Stimulated activated CD8-positive, alpha-beta memory T cell treated with anti-CD3 and anti-CD28 coated beads, Interleukin-7, amount 100 ng/mL, for 48 hours (primary cell): ENCODE results near the gene BOC.

Experiments
- DNase-seq, 2 donors: peaks; one replicate each; pipeline ENCODE4 v3.0.0-alpha.2; 2020; ENCODE audit warnings: low read depth in 1 of 2; ENCODE audit errors: extremely low read depth in 1 of 2

BOC gene

DNA sequence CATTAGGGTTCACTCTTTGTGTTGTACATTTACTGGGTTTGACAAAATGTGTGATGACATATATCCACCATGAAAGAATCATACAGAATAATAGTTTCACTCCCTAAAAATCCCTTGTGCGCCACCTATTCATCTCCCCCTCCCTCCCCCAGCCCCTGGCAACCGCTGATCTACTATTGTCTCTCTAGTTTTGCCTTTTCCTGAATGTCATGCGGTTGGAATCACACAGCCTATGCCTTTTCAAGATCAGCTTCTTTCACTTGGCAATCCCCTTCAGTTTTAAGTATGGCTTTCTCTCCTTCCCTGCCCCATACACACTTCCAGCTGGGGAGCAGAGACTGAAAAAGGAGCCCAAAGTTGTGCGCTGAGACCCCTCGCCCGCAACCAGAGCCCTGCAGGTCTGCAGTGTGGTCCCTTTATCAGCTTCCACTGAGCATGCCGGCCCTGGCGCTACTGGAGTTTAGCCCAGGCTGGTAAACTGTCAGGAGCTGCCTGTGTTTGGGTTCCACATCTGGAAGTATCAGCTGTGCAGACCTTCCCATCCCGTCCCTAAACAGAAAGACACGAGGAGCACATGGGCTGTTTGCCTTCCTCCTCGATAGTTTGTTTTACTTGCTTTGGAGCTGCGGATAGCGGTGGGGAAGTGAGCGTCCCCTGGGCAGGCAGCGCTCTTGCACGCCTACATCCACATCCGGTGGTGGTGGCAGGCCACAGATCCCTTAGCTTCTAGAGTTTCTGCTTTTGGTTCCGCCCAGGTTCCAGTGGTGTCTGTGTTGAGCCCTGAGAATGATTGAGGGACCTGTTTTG lies 12.3 kb downstream of the BOC start:
- DNase-seq = peak; percentile 6 to 17

DNA sequence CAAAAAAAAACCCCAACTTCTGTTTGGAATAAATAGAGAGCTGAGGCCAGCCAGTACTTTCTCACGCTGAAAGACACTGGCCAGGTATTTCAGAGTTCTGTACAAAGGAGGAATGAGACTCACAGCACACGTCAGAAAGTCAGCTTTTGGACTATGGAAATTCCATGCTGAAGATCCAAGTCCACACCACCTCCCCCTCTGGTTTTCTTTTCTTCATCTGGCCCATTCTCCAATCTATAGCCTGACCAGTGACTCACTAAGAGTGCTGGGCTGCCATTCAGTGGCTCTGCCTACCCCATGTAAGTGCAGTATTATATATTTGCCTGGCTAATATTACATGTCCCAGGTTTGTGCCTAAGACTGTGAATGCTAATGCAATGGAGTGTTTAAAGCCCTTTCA lies 13.9 kb downstream of the BOC start:
- DNase-seq = no peak

DNA sequence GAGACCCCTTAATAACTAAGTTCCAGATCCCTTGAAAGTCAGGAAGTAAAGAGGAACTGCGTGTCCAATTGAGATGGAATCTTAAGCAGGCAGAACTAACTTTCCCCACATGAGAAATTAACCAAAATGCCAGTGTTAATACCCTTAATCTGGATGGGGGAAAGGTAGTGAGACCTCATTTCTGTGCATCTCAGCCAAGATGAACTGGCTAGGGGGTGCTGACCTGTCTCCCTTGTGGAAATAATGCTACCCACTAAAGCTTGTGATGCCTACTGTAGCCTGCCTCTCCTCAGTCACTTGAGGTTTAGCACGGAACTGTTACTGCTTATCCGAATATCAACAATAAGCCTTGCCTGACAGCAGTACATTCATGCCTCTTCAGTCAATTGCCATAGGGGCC lies 15.1 kb downstream of the BOC start:
- no peak for DNase-seq

DNA sequence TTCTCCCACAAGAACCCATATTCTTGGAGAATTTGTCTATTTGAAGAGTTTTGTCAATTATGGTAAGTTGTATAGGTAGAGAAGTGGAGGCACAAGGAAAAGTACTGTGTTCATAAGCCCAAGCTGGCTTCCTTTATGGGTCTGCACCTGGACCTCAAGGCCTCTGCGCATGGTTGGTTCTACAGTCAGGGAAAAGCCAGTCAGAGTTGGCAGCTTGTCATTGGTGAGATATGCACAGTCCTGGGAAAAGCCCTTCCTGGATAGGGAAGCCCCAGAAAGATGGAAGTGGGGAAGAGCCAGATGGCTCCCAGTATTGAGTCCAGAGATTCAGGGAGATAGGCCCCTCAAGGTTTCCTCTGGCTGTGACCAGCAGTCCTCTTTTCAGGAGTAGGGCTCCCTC lies 15.8 kb downstream of the BOC start:
- no peak for DNase-seq

DNA sequence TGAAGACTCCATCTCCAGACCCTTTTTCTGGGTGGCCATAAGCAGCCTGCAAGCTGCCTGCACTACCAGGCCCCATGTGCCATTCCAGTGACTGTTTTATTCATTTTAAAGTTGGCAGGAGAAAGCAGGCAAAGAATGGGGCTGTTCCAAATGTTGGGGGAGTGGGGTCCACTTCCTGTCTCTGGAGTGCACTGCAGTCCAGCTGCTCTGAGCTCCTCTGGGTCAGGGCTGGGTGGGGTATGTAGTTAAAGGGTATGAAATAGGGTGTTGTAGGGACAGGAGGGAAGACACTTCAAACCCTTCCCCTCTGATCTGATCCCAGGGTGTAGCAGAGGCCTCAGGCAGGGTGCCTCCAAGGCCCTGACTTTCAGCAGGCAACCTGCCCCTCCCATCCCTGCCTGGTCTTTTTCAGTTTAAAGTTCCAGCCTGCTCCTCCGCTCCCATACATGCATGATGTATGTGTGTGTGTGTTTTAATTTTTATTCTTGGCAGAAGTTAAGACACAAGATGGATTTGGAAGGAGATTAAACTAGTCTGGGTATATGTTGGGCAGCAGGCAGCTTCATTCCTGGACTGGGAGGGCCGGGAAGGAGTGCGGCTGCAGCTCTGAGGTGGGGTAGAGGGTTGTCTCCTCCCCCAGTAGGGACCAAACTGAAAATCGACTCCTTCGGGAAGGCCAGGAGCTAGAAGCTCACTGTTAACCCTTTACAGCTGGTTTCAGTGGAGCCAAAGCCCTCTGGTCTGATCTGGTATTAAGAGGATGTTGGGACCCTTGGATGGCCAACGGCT lies 17.3 kb downstream of the BOC start:
- DNase-seq = no peak

DNA sequence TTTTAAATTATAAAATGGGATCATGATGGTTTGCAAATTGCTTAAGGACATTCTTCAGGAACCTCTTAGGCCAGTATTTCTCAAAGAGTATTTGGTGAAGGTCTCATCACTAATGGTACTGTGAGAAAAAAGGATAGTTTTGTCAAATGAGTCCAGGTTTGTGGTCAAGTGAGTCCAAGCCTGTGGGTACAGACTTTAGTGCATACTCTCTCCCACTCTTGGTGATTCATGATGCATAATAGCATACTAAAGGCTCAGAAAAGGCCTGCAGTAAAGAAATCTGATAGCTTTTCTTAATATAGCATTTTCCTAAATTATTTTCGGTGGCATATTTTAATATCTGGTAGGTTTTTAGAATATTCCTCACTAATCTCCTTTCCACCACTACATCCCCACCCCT lies 20.0 kb downstream of the BOC start:
- no peak for DNase-seq

DNA sequence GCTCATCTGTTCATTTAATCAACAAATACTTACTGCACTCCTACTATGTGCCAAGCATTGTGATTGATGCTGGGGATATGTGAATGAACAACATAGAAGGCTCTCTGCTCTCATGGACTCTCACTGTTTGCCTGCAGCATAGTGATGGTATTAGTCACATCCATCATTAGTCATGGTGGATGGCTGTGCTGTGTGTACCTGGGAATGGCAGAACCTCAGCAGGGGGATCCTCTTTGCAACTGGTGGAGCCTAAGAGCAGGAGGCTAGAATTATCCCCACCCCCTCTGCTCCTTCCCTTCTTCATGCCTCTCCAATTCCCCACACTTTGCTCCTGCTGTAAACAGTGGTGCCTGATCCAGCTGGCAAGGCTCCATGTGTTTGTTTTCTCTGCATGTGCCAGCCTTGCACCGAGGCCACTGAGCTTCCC lies 20.5 kb downstream of the BOC start:
- no peak for DNase-seq

DNA sequence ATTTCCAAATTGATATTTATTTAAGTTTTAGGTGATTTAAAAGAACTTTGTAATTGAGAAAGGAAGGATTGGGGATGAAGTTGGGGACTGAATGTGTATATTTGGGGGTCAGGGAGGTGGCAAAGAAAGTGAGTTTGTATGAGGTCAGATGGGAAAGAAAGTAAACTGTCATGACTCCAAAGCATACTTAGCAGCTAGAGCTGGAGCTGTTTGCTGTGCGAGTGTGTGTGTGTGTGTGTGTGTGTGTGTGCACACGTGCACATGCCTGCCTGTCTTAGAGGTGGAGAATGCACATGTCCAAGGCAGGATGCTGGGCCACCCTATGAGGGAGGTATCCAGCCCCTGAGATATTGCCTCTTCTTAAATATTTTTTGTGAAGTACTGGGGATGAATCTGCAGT lies 21.0 kb downstream of the BOC start:
- no peak for DNase-seq

DNA sequence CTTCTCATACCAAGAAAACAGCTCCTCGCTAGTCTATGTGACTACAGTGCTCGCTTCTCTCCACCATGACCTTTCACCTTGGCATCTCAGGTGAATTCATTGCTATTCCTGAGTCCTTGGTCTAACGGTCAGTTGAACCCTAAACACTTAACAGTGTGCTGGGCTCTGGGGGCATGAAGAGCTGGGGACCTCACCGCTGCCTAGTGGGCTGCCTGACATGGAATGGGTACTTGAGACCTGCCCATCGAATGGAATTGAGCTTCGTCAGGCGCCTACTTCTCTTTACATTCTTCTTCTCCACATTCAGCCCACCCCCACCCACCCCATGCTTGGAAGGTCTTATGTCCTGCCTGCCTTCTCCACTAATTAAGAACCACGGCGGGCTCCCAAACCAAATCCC lies 22.1 kb downstream of the BOC start:
- no peak for DNase-seq

DNA sequence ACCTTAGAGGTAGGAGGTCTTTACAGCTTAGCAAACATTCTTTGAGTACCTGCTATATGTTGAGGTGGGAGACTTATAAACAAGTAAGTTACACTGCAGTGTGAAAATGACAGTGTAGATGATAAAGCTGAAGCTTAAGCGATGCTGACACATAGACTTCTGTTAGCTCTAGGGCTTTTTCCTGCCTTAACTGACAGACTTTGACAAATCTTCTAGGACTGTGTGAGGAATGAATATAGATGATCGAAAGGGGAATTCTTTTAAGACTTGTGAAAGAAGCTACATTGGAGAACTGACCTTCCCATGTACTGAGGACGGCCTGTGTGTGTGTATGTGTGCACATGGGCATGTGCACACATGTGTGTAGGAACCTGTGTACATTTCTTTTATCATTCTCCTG lies 22.7 kb downstream of the BOC start:
- DNase-seq = no peak

DNA sequence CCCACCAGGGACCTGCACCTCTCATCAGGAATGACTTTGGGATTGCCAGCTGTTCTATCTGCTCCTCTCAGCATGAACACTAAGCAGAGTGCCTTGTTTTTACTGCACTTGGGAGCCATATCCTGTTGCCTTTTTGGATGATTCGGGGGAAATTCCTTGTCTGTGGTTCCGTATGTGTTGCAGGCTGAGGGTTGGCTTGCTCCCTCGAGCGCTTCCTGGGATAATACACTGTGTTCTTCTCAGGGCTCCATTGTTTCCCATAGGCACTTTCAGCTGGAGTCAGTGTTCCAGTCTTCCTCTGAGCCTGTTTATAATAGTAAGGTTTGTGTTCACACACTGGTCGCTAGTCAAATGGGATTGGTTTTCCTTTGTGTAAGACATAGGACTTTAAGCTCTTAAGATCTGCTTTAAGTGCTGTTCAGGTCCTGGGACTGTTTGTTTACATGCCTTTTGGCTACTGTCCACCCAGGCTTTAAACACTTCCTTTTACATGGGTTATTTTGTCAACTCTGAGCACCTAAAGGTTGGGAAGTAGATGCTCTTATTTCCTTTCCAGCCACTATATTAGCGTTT lies 23.4 kb downstream of the BOC start:
- DNase-seq = no peak

DNA sequence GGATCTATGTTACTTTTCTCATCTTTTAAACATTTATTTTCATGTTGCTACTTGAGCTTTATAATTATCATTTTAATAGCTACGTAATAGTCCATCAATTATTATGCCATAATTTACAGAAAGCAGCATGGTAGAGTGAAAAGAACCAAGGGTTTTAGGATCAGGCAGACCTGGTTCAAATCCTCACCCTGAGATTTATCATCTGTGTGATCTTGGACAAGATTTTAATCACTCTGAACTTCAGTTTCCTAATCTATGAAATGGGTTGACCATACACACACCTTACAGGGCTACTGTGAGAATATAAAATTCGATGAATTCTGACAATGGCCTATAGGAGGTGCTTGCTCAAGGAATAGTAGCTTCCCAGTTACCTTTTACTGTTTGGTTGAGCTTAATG lies 27.1 kb downstream of the BOC start:
- no peak for DNase-seq

DNA sequence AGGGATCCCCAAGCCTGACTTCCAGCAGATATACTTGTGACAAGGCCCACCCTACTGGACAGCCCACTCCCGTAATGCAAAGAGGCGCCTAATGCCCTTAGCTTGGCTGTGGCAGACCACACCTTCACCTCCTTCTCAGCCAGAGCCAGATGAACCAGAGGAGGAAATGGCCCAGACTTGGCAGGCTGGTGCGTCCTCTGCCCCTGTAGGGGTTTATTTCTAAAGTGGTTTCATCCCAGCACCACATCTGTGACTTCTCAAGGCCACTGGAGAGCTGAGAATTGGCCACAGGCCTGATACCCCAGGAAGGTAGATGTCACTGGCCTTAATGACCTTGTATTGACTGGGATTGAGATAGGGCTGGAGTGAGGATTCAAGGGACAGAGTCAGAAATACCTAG lies 29.5 kb downstream of the BOC start:
- DNase-seq = no peak

DNA sequence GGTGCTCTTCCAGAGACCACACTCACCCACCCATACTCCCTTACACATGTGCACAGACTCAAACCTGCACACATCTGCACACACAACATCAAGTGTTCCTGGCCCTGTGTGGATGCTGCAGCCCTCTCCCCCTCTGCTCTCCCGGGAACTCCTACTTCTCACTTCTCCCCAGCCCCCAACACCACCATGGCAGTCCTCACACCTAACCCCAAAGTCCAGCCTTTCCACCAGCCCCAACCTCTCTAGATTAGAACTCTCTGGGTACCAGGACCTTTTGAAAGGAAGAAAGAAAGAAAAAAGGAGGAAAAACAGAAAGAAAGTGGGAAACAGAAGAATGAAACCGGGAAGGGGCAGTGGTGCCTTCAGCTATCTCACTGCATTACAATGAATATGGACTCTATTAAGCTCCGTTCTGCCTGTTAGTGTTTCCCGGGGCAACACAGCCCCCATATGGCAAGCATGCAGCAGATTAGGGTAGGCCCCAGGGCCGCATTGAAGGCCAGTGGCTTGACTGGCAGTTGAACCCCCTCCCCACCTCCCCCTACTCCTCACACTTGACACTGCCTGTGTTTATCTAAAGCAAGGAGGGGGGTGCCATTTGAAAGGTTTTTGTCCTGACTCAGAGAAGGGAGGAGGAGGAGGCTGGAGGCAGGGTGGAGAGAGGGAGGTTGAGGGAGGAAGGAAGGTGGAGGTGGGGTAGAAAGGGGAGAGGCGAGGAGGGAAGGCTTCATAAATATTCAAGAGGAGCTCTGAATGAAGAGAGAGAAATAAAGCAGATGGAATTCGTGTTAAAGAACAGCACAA lies 30.1 kb downstream of the BOC start:
- no peak for DNase-seq

DNA sequence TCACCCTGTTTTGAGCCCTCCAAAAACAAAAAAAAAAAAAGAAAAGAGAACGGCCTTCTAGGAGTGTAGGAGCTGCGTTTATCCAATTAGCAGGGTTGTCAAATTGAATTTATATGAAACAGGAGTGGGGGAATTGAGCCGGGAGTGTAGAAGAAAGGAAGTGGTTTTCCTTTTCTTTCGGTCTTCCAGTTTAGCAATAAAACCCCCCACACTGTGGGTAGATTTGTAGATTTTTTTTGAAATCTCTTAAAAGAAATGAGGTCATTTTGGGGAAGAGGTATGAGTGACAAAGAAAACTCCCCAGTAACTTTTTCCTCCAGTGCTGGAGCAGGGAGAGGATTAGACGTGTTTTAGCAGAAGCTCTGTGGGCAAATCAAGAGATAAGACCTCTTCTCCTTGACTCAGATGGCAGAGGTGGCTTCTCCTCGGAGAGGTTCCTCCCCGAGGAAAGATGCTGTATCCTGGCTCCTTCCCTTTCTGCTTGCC lies 30.8 kb downstream of the BOC start:
- no peak for DNase-seq

DNA sequence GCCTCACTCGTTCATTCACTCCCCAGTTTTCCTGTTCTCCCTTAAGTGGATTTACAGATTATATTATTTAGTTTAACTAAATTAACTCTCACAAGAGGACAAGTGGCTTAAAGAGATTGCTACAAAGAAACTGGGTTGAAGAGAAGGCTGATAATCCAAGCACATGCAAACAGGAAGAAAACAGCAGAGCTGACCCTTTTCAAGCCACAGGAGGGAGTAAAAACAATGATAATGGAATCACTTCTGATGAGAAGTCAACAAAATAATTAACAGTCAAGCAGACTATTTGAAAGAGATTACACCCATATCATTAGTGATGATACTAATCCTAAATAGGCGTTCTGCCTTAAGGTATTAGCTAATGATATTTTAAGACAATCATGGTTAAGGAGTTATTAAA lies 31.7 kb downstream of the BOC start:
- no peak for DNase-seq

DNA sequence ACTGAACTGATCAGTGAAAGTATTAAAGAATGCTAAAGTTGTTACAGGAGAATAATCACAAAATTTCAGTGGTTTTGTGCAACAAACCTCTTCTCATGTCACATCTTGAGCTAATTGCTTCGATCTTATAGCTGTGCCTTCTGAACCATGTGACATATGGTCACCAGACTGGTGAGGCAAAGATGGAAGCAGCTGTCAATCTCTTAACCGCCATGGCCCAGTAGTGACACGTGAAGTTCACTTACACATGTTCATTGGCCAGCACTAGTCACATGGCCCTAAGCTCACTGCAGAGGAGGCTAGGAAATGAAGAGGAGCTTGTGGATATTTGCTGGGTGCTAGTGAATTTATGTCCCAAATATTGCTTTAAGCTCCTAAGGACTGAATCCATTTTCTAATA lies 32.5 kb downstream of the BOC start:
- DNase-seq = no peak

DNA sequence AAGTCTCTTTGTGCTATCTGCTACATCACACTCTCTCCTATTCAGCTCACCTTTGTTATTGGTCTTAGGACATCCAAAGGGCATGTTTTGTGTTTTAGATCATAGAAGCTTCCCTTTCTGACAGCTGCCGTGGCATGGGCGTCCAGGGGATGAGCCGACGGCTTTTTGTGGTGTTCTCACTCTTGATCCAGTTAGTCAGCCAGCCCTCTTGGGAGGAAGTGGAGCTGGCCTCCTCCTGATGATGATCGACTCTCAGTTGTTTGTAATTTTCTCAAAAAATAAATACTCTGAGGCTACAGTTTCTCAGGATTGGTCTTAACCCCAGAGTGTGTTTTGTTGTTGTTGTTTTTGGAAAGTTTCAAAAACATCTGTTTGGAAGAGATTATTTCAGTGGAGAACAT lies 34.4 kb downstream of the BOC start:
- DNase-seq = no peak

DNA sequence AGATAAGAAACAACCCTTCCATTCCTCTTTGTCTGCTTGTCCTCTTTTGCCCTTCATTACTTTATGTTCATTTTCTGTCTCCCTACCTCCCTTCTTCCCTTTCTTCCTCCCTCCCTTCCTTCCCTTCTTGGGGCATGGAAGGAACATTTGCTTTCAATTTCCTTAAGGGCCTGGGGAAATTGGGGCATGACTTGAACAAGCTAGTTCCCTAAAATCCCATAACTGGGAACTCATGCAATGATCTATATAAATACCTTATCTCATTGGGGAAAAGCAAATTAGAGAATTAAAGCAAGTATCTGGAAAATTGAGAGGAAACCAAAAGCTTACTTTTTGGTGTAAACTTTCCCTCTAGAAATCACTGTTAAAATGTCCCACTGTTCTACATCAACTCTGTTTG lies 35.7 kb downstream of the BOC start:
- no peak for DNase-seq

DNA sequence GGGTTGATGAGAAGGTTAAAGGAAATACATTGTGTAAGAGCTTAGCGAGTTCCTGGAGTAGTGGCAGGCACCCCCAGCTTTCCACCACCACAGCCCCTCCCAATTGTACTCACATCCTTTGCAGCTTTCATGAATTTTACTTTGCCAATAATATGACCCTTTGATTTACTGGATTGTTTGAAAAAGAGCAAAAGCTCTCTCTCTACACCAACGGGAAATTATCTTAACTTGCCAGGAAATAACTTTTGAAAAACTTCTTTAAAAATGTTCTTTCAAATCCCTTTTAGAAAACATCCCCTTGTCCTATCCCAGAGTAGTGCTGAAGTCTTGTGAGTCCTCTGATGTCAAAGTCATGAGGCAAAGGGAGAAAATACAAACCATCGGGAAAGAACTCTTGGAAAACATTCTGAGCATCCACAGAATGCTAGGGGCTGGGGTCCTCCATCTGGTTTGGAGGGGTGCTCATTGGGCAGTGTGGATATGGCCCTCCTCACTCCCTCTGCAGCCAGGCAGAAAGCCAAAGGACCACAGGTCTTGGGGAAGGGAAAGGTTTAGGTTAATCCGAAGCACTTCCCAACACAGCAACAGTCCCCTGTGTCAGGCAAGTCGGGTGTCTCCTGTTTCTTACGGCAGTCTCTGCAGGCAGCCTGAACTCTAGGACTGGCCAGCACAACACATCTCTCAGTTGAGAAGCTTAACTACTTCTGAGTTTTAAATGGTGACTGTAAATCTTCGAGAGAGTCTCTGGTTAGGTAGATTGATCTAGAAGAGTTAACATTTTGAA lies 36.5 kb downstream of the BOC start:
- no peak for DNase-seq
